ACC112 (cell line): Measurements from ENCODE around the gene AADACL2.
A peak's percentile ranks its signal among the peaks of the same experiment; 100 is the strongest.

Source experiments
- H2AFZ ChIP-seq: fragments of 200-600 bp; sonication (generic); one replicate; pipeline ENCODE4 v1.6.0; 2017; ENCODE audit warnings: antibody characterized with exemption, low read length; ENCODE audit not compliant: unreplicated experiment
- H3K27ac ChIP-seq: fragments of 200-600 bp; sonication (generic); 2 replicates; pipeline ENCODE4 v1.5.1; 2014; ENCODE audit warnings: low read depth, mild to moderate bottlenecking, antibody characterized with exemption, low read length, moderate library complexity
- H3K27me3 ChIP-seq: fragments of 200-600 bp; sonication (generic); 2 replicates; pipeline ENCODE4 v1.6.1; 2014; ENCODE audit warnings: mild to moderate bottlenecking, antibody characterized with exemption, low read length, moderate library complexity, mixed read lengths; ENCODE audit not compliant: insufficient read depth
- H3K36me3 ChIP-seq: fragments of 200-600 bp; sonication (generic); 2 replicates; pipeline ENCODE4 v1.6.1; 2016; ENCODE audit warnings: mild to moderate bottlenecking, antibody characterized with exemption, low read length, moderate library complexity, mixed read lengths; ENCODE audit not compliant: insufficient read depth
- H3K4me1 ChIP-seq: fragments of 200-600 bp; sonication (generic); one replicate; pipeline ENCODE4 v1.6.1; 2016; ENCODE audit warnings: low read length, mixed read lengths; ENCODE audit not compliant: insufficient read depth, unreplicated experiment, control insufficient read depth
- H3K4me3 ChIP-seq: fragments of 200-600 bp; sonication (generic); 2 replicates; pipeline ENCODE4 v1.5.1; 2014; ENCODE audit warnings: mild to moderate bottlenecking, low read depth, low read length
- H3K79me2 ChIP-seq: fragments of 200-600 bp; sonication (generic); one replicate; pipeline ENCODE4 v1.6.0; 2016; ENCODE audit warnings: low read length; ENCODE audit not compliant: control insufficient read depth, unreplicated experiment, insufficient read depth

The AADACL2 gene, protein sequence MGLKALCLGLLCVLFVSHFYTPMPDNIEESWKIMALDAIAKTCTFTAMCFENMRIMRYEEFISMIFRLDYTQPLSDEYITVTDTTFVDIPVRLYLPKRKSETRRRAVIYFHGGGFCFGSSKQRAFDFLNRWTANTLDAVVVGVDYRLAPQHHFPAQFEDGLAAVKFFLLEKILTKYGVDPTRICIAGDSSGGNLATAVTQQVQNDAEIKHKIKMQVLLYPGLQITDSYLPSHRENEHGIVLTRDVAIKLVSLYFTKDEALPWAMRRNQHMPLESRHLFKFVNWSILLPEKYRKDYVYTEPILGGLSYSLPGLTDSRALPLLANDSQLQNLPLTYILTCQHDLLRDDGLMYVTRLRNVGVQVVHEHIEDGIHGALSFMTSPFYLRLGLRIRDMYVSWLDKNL

DNA sequence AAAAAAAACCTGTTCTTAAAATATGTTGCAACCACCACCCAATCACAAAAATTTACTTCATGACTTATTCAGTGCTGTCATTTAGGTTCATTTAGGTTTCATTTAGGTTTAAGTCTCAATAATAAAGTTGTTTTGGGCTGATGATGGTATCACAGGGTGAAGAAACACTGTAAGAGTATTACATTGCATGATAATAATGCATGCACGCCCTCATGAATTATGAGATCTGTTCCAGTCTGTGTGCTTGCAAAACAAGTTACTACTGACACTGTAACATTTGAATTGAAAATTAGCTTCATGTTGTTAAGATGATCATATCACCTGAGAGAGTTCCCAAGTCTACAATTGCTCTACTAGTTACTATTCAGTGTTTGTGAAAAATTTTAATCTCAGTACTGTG lies at the start of gene AADACL2:
Gene AADACL2 (plus strand): TSS at position 315 of the 400 bp plus-strand sequence. CDS start 109 bp downstream, outside the sequence.
- H3K4me1 ChIP-seq: no peaks in the 10 kb centered on the region
- H3K27me3 ChIP-seq: no peaks in the 10 kb centered on the region
- H2AFZ ChIP-seq: no peak within 1 kb of the TSS
- H3K27ac ChIP-seq: no peak within 1 kb of the TSS
- H3K4me3 ChIP-seq: no peak within 1 kb of the TSS
- no peaks in the 10 kb centered on the region for H3K79me2 ChIP-seq
- no peaks in the 10 kb centered on the region for H3K36me3 ChIP-seq

DNA sequence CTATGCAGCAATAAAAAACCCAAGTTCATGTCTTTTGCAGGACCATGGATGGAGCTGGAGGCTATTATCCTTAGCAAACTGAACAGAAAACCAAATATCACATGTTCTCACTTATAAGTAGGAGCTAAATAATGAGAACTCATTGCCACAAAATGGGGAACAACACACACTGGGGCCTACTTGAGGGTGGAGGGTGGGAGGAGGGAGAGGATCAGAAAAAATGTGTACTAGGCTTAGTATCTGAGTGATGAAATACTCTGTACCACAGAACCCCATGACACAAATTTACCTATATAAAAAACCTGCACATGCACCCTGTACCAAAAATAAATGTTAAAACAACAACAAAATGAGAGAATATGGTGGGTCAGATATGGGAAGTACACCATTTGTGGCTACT lies 49.6 kb upstream of the AADACL2 start:
- no peak overlapping the region for H3K4me3 ChIP-seq
- H3K4me1 ChIP-seq: no peaks in the 10 kb centered on the region
- no peaks in the 10 kb centered on the region for H3K27me3 ChIP-seq
- H3K27ac ChIP-seq: no peak overlapping the region
- H3K79me2 ChIP-seq: no peaks in the 10 kb centered on the region
- H2AFZ ChIP-seq: no peak overlapping the region
- no peaks in the 10 kb centered on the region for H3K36me3 ChIP-seq

DNA sequence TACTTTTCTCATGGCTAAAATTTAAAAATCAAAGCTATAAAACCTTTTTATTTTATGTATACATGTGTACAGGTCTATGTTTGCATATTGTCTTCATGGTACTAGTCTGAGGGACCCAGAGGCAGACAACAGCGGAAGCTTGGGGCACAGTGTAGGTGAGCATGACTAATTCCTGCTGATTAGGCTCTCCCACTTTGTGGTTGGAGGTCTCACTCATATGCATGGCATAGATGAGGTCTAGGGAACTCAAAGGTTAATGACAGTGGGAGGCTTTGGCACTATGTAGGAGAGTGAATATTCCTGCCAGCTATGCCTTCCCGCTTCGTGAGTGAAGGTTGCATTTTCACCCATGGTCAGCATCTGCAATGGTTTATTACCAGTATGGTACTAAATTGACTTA lies 47.5 kb upstream of the AADACL2 start:
- no peaks in the 10 kb centered on the region for H3K27me3 ChIP-seq
- H3K27ac ChIP-seq: no peak overlapping the region
- no peak overlapping the region for H2AFZ ChIP-seq
- no peaks in the 10 kb centered on the region for H3K79me2 ChIP-seq
- no peaks in the 10 kb centered on the region for H3K4me1 ChIP-seq
- H3K4me3 ChIP-seq: no peak overlapping the region
- H3K36me3 ChIP-seq: no peaks in the 10 kb centered on the region

DNA sequence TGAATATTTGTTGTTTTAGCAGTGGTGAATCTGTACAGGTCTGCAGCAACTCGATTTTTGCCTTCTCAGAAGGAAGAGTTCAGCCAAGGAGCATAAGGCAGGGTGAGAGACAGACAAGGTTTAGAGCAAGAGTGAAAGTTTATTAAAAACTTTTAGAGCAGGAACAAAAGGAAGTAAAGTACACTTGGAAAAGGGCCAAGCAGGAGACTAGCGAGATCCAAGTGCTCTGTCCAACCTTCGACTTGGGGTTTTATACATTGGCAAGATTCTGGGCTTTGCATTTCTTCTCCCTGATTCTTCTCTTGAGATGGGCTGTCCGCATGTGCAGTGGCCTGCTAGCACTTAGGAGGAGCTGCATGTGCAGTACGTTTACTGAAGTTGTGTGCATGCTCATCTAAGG lies 46.7 kb upstream of the AADACL2 start:
- no peak overlapping the region for H3K27ac ChIP-seq
- H3K4me3 ChIP-seq: no peak overlapping the region
- H3K79me2 ChIP-seq: no peaks in the 10 kb centered on the region
- no peaks in the 10 kb centered on the region for H3K4me1 ChIP-seq
- H3K36me3 ChIP-seq: no peaks in the 10 kb centered on the region
- no peaks in the 10 kb centered on the region for H3K27me3 ChIP-seq
- H2AFZ ChIP-seq: peak overlapping the region; percentile 40

DNA sequence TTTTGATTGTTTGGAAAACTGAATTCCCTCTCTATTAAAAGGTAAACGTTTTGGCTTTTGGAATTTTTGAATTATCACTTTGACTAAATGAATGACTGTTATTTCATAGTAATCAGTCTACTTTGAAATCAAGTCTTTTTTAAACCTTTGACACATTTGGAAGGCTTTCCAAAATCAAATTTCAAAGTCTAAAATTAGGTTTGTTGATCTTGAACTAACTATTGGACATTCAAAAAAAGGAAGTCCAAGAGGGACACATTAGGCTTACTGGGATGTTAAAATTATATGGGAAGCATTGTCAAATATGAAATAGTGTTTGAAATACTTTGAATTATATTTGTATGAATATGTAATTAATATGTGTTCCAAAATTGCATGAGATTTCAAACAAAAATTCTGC lies 45.2 kb upstream of the AADACL2 start:
- Histone ChIP-seq H2AFZ (no peak overlapping the region), H3K27me3 (no peaks in the 10 kb centered on the region), H3K4me1 (peaks cover 7% of the 10 kb centered on the region), H3K36me3 (no peaks in the 10 kb centered on the region), H3K4me3 (no peak overlapping the region), H3K79me2 (no peaks in the 10 kb centered on the region), H3K27ac (no peak overlapping the region)

DNA sequence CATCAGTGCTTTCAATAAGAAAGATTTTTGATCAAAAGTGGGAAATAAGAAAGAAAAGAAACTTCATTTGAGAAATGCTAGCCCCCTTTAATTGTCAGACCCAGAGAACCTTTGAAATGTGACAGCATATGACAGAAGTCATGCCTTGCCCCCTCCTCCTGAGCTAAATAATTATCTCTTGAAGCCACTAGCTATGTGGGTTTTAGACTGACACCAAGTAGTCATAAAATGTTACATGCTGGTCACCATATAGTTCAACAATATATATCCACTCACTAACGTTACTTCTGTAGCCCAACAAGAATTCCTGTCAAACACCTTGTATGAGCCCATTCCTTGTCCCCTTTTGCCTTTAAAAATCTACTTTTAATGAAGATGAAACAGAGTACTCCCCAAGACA lies 43.1 kb upstream of the AADACL2 start:
- Histone ChIP-seq H3K4me1 (peaks cover 10% of the 10 kb centered on the region), H2AFZ (no peak overlapping the region), H3K27me3 (no peaks in the 10 kb centered on the region), H3K36me3 (no peaks in the 10 kb centered on the region), H3K4me3 (no peak overlapping the region), H3K27ac (no peak overlapping the region), H3K79me2 (no peaks in the 10 kb centered on the region)

DNA sequence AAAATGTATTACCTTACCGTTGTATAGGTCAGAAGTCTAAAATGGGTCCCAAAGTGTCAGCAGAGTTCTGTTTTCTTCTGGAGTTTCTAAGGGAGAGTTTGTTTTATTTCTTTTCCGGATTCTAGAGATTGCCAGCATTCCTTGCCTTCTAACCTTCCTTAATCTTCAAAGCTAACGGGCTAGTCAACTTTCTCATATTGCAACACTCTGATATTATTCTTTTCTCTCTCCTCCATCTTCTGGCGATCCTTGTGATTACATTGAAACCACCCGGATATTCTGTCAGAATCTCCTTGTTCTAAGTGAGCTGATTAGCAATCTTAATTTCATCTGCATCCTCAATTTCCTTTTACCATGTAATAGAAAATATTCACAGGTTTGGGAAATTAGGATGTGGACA lies 36.2 kb upstream of the AADACL2 start:
- H3K4me3 ChIP-seq: no peak overlapping the region
- peak overlapping the region; percentile 68 for H2AFZ ChIP-seq
- peaks cover 10% of the 10 kb centered on the region for H3K4me1 ChIP-seq
- no peak overlapping the region for H3K27ac ChIP-seq
- no peaks in the 10 kb centered on the region for H3K36me3 ChIP-seq
- no peaks in the 10 kb centered on the region for H3K27me3 ChIP-seq
- no peaks in the 10 kb centered on the region for H3K79me2 ChIP-seq

DNA sequence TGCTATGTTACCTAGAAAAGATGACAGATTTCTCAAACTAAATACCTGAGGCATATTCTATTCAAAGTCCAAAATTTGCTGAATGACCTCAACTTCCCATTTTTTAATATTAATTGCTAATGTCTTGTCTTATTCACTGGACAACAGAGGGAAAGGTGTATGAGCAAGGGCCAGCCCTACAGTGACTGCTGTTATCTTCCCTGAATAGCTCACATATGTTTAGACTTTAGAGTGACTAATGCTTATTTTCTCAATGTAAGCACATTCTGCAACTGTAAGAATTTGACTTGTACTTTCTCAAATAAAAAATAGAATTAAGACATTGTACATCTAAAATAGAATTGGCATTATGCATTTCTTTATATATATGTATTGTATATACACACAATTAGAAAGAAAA lies 26.5 kb upstream of the AADACL2 start:
- no peak overlapping the region for H2AFZ ChIP-seq
- no peaks in the 10 kb centered on the region for H3K36me3 ChIP-seq
- no peak overlapping the region for H3K4me3 ChIP-seq
- H3K4me1 ChIP-seq: no peaks in the 10 kb centered on the region
- H3K27ac ChIP-seq: no peak overlapping the region
- no peaks in the 10 kb centered on the region for H3K79me2 ChIP-seq
- H3K27me3 ChIP-seq: no peaks in the 10 kb centered on the region

DNA sequence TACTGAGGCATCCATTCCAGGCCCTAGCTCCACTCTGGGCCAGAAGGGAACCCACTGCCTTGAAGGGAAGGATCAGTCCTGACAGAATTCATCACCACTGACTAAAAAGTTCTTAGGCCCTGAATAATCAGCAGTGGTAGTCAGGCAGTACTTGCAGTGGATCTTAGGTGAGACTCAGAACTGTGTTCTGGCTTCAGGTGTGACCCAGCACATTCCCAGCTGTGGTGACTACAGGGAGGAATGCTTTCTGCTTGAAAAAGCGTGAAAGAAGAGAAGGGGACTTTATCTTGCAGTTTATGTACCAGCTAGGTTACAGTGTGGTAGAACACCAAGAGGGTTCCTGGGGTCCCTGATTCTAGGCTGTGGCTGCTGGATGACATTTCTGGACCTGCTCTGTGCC lies 24.9 kb upstream of the AADACL2 start:
- no peak overlapping the region for H2AFZ ChIP-seq
- H3K4me3 ChIP-seq: no peak overlapping the region
- H3K36me3 ChIP-seq: no peaks in the 10 kb centered on the region
- H3K79me2 ChIP-seq: no peaks in the 10 kb centered on the region
- no peak overlapping the region for H3K27ac ChIP-seq
- no peaks in the 10 kb centered on the region for H3K27me3 ChIP-seq
- H3K4me1 ChIP-seq: no peaks in the 10 kb centered on the region

DNA sequence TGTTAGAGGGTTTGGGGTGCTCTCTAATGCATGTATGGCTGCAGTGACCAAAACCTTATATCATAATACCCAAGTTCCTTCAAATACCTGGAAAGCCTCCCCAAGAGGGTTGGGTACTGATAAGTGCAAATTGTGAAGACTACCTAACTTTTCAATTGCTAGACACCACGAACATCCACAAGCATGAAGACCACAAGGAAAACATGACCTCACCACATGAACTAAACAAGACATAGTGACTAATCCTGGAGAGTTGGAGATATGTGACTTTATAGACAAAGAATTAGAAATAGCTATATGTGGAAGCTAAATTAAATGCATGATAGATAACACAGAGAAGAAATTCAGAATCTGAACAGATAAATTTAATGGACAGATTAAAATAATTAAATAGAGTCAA lies 23.9 kb upstream of the AADACL2 start:
- Histone ChIP-seq H2AFZ (no peak overlapping the region), H3K4me1 (no peaks in the 10 kb centered on the region)

DNA sequence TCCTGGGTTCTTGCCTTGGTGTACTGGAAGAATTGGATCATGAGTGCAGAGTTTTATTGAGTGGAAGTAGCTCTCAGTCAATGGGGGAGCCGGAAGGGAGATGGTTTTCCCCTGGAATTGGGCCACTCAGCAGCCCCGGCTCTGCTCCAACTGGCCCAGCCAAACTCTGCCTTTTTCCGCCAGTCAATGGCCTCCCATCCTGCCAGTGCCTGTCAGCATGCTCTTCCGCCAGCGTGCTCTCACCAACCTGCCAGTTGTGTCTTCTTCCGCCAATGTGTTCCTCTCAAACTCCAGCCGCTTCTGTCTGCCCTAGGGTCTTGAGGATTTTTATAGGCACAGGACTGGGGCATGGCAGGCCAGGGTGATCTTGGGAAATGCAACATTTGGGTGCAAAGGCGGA lies 12.4 kb upstream of the AADACL2 start:
- Histone ChIP-seq H3K27ac (no peak overlapping the region), H2AFZ (no peak overlapping the region), H3K27me3 (no peaks in the 10 kb centered on the region), H3K4me3 (no peak overlapping the region), H3K79me2 (no peaks in the 10 kb centered on the region), H3K36me3 (no peaks in the 10 kb centered on the region), H3K4me1 (no peaks in the 10 kb centered on the region)

More for the DNA sequence above, 23.9 kb upstream of the AADACL2 start:
- Histone ChIP-seq H3K36me3 (no peaks in the 10 kb centered on the region), H3K27ac (no peak overlapping the region), H3K27me3 (no peaks in the 10 kb centered on the region), H3K79me2 (no peaks in the 10 kb centered on the region), H3K4me3 (no peak overlapping the region)
